Cardiac fibroblast (primary cell): Measurements from ENCODE around the gene TAS1R2.

Experiments
- DNase-seq, 2 donors: peaks; one replicate each; pipeline versions ENCODE4 v3.0.0 to v3.0.0-alpha.2; 2010; ENCODE audit warnings: low read depth in 2 of 2
- H3K4me3 ChIP-seq, 2 donors: replicated peaks in 1 of 2; 1 replicate in 1 of 2; 2 replicates in 1 of 2; pipeline ENCODE4 v1.5.1; 2011; ENCODE audit warnings: low read depth in 2 of 2, low read length in 2 of 2, mild to moderate bottlenecking in 2 of 2, moderate library complexity in 1 of 2
- TF ChIP-seq, protein P1 (sequence below): IDR thresholded peaks from one replicate; pipeline ENCODE4 v1.5.1; 2011; ENCODE audit warnings: low read depth, mild to moderate bottlenecking, low read length, inconsistent platforms

The TAS1R2 gene

DNA sequence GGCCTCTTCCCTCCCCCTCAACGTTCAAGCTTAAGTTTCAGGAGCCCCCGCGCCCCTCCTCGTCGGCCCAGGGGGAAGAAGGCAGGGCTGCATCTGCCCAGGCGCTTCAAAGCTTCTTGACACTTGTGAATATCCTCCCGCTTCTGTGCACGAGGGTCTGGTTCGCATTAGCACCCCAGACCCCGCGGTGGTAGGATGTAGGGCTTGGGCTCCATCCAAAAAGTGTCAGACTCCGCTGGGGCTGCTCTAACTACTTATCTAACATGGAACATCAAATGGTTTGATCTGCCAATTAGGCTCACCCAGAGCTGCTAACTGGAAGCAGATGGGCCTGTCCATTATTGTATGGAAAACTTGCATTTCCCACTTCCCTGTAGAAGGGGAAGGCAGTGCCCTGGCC is 28.9 kb downstream of the TAS1R2 start:
- TF ChIP-seq, protein P1, sequence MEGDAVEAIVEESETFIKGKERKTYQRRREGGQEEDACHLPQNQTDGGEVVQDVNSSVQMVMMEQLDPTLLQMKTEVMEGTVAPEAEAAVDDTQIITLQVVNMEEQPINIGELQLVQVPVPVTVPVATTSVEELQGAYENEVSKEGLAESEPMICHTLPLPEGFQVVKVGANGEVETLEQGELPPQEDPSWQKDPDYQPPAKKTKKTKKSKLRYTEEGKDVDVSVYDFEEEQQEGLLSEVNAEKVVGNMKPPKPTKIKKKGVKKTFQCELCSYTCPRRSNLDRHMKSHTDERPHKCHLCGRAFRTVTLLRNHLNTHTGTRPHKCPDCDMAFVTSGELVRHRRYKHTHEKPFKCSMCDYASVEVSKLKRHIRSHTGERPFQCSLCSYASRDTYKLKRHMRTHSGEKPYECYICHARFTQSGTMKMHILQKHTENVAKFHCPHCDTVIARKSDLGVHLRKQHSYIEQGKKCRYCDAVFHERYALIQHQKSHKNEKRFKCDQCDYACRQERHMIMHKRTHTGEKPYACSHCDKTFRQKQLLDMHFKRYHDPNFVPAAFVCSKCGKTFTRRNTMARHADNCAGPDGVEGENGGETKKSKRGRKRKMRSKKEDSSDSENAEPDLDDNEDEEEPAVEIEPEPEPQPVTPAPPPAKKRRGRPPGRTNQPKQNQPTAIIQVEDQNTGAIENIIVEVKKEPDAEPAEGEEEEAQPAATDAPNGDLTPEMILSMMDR = no peak
- DNase-seq = no peak
- no peak overlapping the region for H3K4me3 ChIP-seq

DNA sequence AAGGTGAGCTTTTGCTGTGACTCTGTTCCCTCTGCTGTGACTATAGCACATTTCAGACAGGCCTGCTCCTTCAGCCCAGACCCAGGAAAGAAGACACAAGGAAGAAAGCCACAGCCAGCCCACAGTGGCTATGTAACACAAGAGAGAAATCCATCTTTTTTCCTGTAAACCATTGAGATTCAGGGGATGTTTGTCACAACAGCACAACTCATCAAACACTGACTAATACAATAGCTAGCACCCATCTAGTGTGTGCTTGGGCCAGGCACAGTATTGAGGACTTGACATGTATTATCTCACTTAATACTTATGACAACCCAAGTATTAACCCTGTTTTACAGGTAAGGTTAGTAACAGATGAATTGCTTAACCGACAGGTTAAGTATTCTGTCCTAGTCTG is 29.8 kb downstream of the TAS1R2 start:
- H3K4me3 ChIP-seq = no peak overlapping the region
- no peak for DNase-seq
- TF ChIP-seq, protein P1 = no peak

DNA sequence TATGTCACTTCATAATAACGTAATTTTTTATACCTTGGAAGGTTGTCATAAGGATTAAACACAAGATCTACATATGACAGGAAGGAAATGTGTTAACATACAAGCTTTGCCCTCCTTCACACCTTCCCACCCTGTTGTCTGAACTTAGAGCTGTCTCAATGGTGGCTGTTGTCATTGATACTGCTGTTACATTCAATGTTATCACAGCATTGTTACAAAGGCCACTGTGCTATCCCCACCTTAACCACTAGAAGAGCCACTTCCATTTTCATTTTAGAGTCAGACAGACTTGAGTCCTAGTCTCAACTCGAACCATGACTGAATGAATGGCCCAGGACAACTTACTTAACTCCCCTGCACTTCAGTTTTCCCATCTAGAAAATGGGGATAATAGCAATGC is 31.2 kb downstream of the TAS1R2 start:
- DNase-seq = no peak
- TF ChIP-seq, protein P1 = no peak
- H3K4me3 ChIP-seq = no peak overlapping the region

DNA sequence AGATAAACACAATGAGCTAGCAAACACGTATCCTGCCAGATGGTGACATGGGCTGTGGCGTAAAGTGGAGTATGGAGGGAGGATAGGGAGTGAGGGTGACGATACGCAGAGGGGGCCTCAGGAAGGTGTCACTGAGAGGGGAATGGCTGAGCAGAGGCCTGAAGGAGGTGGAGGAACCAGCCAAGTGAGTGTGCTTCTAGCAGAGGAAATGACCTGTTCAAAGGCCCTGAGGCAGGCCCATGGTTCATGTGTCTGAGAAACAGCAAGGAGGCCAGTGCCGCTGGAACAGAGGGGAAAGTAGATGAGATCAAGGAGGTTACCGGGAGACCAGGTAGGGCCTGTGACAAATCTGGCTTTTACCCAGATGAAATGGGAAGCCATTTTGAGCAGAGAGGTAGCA is 36.0 kb downstream of the TAS1R2 start:
- TF ChIP-seq, protein P1 = no peak

DNA sequence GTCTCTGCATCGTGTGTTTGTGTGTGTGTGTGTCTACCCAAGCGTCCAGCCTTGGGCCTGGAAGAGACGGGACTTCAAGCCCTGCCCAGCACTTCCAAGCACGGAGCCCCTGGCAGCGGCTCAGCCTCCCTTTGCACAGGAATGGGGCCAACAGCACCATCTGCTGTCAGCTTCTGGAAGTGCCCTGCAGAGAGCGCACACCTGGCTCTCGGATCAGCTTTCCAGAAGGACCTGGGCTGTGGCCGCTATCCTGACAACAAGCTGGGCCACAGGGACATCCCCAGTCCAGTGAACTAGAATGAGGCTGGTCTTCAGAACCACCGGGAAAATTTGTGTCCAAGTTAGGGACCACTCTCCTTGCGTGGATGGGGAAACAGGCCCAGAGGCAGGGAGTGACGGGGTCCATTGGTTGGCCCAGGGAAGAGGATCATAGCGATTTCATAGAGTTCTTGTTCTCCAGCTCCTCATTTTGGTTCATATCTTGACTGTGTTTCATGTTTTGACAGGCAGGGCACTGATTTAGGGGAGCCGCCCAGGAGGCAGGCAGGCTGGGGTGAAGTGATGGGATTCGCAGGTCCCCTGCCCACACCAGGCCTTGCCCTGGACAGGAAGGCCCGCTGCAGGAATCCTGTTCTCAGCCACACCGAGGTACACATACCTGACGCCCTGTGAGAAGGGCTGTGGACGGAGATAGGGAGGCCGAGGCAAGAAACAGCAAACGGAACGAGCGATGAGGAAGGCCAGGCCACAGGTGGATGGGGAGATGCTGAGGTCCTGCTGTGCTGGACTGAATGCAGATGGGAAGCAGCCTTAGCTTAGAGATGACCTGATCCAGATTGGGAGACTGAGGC is 38.4 kb downstream of the TAS1R2 start:
- DNase-seq = peak; percentile 68 to 79
- H3K4me3 ChIP-seq = no peak overlapping the region
- TF ChIP-seq, protein P1 = peak; percentile 98

More for the DNA sequence above, 36.0 kb downstream of the TAS1R2 start:
- no peak overlapping the region for H3K4me3 ChIP-seq
- no peak for DNase-seq

DNA sequence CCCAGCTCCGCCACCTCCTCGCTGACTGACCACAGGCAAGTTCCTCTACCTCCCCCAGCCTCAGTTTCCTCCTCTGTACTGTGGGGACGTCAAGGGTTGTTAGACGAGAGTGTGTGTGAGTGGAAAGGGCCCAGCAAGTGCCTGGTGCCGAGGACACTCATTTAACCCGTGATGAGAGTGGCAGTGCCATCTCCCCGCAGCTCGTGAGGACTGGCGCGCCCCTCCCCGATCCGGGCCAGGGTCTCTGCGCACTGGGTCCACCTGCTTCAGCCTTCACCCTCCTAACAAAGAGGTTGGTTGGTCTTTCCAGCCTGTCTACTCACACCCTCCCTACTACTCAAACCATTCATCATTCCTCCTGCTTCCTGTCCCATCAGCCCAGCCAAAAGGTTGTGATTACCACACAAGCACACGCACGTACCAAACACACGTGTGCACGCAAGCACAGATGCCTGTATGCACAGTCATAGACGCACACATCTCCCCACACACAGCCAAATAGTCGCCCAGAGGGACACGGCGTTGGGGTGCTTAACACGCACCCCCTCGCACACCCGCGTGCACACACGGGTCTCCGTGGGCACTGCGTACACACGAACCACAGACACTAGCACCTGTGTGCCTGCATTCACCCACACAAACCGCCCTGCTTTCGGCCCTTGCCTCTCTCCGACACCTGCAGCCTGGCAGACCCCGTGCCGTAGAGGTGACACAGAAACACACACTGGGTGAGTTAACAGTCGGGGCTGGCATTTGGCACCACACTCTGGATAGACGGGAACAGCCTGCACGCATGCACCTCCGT is 39.3 kb downstream of the TAS1R2 start:
- DNase-seq = peak in 1 of 2 donors; percentile 7
- no peak overlapping the region for H3K4me3 ChIP-seq
- TF ChIP-seq, protein P1 = no peak
